ELR (cell line): Measurements from ENCODE around the gene KRTAP10-7.
"Not testable (repeated sequence)": the region's sequence is repeated elsewhere in the genome, so short reads cannot be mapped to it uniquely, and the experiment has no call there.

Experiments used
- DNase-seq: peaks from one replicate; pipeline ENCODE4 v3.0.0-alpha.2; 2015; ENCODE audit warnings: low read depth

The KRTAP10-7 gene, protein sequence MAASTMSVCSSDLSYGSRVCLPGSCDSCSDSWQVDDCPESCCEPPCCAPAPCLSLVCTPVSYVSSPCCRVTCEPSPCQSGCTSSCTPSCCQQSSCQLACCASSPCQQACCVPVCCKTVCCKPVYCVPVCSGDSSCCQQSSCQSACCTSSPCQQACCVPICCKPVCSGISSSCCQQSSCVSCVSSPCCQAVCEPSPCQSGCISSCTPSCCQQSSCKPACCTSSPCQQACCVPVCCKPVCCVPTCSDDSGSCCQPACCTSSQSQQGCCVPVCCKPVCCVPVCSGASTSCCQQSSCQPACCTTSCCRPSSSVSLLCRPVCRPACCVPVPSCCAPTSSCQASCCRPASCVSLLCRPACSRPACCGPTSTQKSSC

DNA sequence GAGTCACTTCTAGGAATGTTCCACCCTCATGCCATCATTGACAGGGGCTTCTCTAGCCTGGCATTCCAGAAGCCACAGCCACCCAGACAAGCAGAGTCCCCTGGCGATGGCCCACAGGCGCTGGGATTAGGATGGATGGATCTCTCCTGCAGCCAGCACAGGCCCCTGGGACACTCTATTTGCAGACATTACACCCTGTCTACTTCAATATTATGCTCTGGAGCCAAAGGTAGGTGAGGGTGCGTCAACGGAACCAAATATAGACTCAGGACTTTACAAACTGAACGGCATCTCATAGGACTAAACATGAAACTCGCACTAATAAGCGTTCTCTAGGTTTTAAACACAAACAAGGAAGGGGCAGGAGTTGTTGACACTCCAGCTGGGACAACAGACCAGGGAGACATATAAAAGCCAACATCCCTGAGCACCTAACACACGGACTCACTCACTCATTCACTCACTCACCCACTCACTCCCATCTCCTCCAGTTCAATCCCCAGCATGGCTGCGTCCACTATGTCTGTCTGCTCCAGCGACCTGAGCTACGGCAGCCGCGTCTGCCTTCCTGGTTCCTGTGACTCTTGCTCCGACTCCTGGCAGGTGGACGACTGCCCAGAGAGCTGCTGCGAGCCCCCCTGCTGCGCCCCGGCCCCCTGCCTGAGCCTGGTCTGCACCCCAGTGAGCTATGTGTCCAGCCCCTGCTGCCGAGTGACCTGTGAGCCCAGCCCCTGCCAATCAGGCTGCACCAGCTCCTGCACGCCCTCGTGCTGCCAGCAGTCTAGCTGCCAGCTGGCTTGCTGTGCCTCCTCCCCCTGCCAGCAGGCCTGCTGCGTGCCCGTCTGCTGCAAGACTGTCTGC, at the start of gene KRTAP10-7:
Gene KRTAP10-7 (plus strand): TSS at position 480 of the 861 bp plus-strand sequence. CDS start 25 bp downstream, at position 505.
- DNase-seq = not testable (repeated sequence)

DNA sequence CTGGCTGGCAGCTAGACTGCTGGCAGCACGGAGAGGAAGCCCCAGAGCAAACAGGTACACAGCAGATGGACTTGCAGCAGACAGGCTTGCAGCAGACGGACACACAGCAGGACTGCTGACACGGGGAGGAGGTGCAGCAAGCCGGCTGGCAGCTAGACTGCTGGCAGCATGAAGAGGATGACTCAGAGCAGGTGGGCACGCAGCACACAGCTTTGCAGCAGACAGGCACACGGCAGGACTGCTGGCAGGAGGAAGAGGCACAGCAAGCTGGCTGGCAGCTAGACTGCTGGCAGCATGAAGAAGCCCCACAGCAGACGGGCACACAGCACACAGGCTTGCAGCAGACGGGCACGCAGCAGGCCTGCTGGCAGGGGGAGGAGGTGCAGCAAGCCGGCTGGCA, 49.6 kb upstream of the KRTAP10-7 start:
- no peak for DNase-seq

DNA sequence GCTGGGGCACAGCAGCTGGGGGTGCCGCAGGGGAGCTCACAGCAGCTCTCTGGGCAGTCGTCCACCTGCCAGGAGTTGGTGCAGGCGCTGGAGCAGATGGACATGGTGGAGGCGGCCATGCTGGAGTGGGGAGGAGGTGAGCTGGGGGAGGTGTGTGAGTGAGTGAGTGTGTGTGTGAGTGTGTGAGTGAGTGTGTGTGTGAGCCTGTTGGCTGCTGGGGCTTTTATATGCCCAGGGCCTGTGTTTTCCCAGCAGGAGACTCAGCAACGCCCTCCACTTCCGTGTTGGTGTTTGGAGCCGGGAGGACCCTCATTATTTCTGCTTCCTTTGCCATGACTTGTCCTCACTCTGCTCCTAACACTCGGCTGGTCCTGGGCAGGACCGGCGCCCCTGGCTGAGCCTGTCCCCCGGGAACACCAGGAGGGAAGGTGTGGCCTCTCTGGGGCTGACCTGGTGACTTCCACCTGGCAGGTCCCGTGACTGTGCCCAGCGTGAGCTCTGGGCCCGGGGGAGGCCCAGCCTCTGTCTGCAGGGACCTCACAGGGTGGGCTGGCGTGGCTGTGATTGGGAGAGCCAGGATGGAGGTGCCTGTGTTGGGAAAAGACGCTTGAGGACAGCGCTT, 48.9 kb upstream of the KRTAP10-7 start, which contains the start of gene KRTAP10-2:
Gene KRTAP10-2 (minus strand): TSS at position 166 of the 622 bp plus-strand sequence. CDS start 47 bp downstream, at position 119.
- DNase-seq = no peak

DNA sequence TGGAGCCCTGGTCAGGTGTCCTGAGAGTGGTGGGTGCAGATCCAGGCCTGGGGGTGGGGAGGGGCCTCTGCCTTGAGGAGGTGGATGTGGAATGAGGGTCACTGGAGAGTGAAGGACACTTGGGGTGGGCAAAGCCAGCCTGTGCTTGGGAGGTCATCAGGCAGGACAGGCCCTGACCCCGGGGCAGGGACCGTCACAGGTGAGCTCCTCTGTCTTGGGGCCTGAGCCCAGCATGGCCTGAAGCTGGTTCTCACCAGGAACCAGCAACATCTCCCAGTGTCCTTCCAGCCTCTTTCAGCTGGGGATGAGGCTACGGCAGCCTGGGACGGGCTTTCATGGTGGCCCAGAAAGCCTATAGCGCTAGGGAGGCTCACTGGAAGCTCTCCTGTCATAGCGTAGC, 48.3 kb upstream of the KRTAP10-7 start:
- no peak for DNase-seq

DNA sequence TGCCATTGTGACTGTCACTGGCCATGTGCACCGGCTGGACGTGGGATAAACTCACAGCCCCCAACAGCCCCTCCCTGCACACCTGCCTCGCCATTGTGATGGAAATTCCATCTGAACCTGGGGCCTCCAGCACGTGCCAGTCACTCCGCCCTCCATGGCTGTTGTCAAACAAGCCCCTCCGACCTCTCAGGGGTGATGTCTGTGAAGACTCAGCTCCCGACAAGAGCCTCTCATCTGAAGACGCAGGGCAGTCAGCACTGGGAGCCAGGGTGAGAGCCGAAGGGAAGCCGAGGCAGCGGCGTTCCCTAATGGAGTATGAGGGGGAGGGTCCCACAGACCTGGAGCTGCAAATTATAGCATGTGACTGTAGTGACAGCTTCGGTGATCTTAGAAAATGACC, 47.7 kb upstream of the KRTAP10-7 start:
- no peak for DNase-seq

DNA sequence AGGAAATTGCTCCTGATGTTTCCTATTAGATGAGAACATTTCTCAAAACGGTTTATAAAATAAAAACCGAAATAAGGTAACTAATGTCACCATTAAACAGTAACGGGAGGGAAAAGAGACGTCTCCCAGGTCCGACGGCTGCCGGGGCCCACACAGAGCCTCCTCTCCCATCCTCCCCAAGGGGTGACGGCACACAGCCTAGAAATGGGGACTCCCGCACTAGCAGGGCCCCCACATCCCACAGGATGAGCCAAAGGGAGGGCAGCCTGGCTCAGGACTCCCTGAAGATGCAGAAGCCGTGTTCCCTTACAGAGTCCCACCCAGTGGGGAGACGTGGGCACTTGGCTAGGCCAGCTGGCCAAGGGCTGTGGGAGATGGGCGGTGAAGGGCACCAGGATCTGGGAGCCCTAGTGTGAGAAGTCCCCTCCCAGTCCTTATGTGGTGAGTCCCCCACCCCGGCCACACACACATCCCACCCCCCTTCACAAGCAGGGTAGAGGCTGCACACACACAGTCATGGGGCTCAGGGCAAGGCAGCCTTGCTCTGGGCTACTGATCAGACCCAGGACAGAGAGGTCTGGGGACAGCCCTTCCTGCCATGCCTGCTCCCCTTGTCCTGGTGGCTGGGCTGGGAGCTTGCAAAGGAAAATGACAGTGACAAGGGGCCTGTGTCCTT, 45.1 kb upstream of the KRTAP10-7 start:
- DNase-seq = no peak

DNA sequence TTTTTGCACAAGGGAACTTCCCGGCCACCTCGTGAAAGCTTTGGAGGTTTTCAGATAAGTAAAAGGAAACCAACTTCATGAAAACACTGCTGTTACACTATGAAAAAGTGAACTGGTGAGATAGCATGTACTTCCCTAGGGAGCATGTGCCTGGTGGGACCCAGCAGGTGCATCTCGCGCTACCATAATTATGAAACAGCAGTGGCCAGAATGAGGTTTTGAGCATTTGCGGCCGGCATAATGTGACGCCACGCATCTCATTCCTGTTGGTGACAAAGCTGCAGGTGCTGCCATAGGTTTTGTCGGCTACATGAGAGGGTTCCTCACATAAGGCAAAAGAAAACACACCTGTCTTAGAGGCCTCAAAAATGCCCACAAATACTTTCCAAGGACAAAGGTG, 43.5 kb upstream of the KRTAP10-7 start:
- no peak for DNase-seq

DNA sequence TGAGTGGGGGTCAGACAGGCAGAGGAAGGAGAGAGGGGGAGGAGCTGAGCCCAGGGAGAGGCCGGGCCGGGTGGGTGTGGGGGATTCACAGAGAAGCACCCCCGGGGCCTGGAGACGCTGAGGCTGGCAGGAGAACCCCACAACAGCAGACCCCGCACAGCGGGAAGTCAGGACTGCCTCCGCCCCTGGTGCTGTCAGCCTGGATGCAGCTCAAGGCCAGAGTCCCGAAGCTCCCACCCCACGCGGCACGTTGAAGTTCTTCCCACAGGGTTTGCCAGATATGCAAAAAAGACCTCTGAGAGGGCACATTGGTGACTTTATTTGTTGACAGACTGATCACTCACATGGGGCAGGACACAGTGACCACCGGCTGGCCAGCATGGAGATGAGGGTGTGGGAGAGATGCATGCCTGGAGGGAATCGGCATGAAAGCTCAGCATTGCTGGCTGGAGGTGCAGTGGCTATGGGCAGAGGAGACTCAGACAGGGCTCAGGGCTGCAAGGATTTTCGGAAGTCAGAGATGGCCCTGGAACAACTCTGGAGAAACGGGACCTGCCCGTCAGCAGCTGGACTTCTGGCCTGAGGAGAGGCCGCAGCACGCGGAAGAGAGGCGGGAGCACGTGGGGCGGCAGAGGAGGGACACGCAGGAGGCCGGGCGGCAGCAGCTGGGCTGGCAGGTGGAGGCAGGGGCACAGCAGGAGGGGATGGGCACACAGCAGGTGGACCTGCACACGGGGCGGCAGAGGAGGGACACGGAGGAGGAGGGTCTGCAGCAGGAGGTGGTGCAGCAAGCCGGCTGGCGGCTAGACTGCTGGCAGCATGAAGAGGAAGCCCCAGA, 42.7 kb upstream of the KRTAP10-7 start:
- DNase-seq = no peak

DNA sequence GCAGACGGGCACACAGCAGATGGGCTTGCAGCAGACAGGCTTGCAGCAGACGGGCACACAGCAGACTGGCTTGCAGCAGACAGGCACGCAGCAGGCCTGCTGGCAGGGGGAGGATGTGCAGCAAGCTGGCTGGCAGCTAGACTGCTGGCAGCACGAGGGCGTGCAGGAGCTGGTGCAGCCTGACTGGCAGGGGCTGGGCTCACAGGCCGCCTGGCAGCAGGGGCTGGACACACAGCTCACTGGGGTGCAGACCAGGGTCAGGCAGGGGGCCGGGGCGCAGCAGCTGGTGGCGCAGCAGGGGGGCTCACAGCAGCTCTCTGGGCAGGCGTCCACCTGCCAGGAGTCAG, 42.1 kb upstream of the KRTAP10-7 start:
- not testable (repeated sequence) for DNase-seq

DNA sequence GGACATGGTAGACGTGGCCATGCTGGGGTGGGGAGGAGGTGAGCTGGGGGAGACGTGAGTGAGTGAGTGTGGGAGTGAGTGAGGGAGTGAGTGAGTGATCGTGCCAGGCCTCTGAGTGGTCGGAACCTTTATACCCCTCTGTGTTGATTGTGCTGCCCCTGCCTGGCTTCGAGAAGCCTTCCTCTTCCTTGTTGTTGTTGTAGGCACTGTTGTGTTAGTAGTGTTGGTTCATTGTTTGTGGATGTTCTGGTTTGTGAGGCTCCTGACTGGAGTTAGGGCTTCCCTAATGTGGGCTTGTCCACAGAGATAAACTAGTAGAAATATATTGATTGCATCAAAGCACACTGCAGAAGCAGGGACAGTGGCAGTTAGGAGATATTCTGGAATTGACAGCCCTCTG, 41.7 kb upstream of the KRTAP10-7 start, which contains the start of gene KRTAP10-3:
Gene KRTAP10-3 (minus strand): TSS at position 101 of the 400 bp plus-strand sequence. CDS start 80 bp downstream, at position 21.
- DNase-seq = no peak

DNA sequence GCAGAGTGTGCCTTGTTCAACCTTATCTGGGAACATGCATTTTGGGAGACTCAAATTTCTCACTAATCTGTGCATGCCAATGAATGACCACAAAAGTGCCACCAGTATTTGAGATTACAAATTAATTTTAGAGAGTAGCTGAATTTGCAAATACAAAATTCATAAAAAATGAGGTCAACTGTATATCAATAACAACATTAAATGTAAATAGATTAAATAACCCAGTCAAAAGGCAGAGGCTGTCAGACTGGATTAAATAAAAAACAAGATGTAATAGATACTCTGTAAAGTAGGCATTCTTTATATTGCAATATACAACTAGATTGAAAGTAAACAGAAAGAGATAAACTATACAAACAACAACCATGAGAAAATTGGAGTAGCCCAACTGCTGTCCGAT, 36.3 kb upstream of the KRTAP10-7 start:
- DNase-seq = no peak

DNA sequence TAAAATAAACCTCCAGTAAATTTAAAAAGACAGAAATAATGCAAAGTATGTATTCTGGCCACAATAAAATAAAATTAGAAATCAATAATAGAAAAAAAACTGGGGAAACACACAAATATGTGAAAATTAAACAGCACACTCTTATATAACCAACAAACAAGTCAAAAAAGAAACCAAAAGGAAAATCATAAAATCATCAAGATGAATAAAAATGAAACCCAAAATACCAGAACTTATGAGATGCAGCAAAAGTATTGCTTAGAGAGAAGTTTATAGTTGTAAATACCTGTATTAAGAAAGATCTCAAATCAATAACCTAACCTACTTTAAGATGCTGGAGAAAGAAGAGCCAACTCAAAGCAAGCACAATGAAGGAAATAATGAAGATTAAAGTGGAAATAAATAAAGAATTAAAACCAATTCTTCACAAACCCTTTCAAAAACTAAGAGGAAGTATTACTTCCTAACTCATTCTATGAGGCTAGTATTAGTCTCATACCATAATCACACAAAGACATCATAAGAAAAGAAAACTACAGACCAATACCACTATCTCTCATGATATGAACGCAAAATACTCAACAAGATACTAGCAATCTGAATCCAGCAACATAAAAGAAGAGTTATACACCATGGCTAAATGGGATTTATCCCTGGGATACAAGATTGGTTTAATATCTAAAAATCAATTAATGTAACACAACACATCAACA, 35.4 kb upstream of the KRTAP10-7 start:
- no peak for DNase-seq

DNA sequence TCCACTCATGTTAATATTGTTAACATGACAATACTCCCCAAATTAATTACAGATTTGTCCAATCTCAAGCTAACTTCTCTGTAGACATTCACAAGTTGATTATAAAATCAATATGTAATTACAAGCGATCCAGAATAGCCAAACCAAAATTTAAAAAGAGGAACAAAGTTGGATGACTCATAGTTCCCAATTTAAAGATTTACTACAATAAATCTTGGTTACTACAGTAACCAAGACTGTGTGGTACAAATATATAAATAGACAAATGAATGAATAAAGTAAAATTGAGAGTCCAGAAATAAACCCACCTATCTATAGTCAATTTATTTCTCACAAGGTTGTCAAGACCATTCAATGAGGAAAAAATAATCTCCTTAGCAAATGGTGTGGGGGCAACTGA, 34.0 kb upstream of the KRTAP10-7 start:
- no peak for DNase-seq

DNA sequence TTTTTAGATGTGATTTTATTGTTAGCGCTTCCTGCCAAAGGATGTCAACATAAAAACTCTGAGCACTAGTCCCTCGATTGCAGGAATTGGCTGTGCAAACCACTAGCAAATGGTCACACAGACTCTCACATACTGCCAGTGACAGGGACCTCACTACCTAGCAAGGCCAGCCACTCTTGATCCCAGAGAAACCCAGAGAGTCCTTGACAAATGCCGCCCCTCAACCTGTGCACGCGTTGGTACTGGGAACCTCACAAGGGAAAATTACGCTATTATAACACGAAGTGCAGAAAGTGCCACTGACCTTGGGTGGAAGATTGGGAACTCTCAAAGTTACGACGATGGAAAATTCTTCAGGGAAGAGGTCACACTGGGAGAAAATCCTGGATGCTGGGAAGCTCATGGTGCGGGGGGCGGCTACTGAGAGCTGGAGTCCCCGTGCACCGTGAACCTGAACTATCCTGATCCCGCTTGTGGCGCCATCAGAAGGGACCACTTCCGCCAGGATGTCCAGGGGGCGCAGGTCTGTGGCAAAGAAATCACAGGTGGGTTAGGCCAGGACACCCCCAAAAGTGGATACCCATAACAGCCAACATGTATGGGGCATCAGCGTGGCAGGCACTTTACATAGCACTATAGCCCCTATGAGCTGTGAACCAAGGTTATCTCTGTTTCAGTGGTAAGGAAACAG, 32.8 kb upstream of the KRTAP10-7 start:
- no peak for DNase-seq

DNA sequence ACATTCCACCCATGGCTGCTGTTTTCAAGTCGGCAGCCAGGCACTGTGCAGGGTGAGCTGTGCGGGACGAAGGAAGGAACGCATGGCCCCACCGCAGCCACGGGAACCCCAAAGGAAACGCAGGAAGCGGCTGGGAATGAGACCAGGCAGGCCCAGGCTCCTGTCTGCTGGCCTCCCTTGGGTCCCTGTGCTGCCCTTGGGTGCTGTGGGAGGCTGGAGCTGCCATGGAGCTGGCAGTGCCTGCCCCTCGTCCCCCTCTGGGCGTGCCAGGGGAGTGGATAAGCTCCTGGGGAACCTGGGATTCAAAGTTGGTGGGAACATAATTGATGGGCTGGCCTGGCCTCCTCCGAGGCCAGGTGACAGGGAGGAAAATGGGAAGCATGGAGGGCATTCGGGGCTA, 32.1 kb upstream of the KRTAP10-7 start:
- no peak for DNase-seq

DNA sequence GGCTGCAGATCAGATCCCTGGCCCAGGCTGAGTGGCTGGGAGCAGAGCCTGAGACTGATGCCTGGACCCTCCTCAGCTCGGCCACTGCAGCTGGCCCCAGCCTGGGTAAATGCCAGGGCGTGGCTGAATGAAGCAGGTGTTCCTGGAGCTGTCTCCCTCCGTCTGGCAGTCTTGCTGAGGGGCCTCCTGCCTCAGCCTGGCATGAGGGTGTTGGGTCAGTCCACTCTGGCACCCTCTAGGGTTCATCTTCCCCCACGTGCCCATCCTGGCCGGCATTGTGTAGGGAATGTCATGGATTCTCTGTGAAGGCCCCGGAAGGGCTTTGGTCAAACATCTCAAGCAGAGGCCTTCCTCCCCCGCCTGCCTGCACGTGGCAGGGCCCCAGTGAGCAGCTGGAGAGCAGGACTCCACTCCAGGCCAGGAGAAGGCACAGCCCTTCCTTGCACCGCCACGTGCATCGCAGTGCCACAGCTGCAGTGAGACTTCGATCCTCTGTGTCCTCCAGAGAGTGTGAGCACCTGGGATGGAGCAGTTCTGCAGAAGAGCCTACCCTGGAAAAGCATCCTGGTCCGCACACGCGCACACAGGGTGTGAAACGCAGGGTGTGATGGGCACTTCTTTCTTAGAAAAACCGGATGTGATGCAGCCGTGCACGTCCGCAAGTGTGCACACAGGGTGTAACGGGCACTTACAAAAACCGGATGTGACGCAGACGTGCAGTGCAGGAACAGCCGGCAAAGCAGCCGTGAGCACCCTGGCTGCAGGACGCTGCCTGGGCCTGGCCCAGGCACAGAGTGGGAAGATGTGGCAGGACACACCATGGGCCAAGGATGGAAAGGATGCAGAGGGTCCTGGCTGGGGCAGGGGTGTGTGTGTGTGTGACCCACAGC, 31.5 kb upstream of the KRTAP10-7 start:
- DNase-seq = no peak

DNA sequence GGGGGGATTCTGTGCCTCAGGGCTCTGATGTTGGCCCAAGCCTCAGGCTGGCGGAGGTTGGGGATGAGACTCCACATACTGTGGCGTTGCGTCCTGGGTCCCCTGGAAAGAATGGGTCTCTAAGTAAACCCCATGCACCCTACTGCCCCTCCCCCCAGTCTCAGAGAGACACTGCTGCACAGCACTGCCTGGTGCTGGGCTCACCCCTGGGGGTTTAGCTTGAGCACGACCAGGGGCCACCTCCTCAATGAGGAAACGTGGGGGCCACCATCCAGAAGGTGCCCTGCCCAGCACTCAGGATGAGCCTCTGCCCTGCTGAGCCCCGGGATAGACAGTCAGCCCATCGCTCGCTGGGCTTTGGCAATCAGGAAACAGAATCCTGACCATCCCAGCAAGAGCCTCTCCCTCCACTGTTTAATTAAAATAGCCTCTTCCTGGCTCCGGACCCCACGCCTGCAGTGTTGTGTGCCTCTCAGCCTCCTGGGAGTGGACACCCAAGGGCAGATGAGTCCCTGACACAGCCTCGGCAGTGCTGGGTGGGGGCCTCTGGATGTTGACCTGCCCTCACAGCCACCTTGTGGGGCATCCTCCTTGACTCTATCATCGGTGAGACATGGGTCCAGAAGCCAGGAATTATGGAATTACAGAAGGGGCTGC, 30.4 kb upstream of the KRTAP10-7 start:
- no peak for DNase-seq

DNA sequence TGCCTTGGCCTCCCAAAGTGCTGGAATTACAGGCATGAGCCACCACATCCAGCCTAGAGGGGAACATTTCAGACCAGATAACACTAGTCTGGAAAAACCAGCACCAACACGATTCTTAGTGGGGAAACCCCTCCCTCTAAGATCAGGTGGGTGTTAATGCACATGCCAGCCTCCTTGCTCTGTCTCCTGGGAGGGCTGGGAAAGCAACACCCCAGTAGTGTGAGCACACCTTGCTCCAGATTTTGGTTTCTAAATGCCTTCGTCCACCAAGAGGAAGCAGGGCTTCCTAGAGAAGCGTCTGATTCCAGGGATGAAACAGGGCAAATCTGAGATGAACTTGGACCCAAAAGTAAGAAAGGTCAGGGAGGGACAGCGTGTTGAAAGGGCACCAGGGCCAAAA, 29.1 kb upstream of the KRTAP10-7 start:
- no peak for DNase-seq
